ENCODE data around the gene ADGRE2.
"Not testable (repeated sequence)": the region's sequence is repeated elsewhere in the genome, so short reads cannot be mapped to it uniquely, and the experiment has no call there.

Gene ADGRE2

DNA sequence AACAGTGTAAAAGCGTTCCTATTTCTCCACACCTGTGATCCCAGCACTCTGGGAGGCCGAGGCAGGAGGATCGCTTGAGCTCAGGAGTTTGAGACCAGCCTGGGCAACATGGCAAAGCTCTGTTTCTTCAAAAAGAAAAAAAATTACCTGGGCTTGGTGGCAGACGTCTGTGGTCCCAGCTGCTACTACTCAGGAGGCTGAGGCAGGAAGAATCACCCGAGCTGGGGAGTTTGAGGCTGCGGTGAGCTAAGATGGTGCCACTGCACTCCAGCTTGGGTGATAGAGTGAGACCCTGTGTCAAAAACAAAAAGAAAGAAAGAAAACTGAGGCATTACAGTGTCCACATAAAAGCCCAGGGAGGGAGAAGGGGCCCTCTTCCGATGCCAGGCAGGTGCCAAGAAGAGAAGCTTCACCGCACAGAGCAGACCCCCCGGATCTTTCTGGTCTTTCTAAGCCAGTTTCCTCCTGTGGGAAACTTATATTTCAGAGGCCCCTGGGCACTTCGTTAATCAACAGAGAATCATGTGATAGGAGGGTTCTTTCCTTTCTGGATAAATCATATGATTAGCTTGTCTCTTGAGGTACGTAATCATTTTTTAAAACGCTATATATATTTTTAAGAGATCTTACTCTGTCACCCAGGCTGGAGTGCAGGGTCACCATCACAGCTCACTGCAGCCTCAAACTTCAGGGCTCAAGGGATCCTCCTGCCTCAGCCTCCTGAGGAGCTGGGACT, at the start of gene ADGRE2:
Gene ADGRE2 (minus strand): TSS at position 451 of the 736 bp plus-strand sequence. CDS start 1,804 bp downstream, outside the sequence.
- DNase-seq, result not testable (repeated sequence)

DNA sequence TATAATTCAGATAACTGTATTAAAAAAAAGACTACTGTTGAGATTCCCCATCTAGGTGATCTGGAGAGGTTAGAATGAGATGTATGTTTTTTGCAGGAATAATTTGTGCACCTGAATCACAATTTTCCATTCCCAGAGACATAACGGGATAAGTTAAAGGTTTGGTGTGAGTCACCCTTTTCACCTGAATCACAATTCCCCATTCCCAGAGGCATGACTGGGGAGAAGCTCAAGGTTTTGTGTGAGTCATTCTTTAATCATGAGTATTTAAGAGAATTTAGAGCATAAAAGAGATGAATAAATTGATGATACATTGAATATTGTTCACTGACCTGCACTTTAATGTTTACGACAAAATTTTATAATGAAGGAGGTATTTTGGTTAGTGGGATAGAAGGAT, 47.6 kb upstream of the ADGRE2 start:
- no peak for DNase-seq

DNA sequence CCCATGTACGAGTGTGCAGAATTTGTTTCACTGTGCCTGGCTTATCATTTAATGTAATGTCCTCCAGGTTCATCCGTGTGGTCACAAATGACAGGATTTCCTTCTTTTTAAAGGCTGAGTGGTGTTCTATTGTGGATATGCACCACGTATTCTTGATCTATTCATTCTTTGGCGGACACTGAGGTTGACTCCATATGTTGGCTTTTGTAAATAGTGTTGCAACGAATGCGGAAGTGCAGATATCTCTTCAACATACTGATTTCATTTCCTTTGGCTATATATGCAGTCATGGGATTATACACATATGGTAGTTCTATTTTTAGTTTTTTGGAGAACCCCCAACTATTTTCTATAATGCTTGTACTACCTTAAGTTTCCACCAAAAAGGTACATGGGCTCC, 43.6 kb upstream of the ADGRE2 start:
- DNase-seq, result no peak

DNA sequence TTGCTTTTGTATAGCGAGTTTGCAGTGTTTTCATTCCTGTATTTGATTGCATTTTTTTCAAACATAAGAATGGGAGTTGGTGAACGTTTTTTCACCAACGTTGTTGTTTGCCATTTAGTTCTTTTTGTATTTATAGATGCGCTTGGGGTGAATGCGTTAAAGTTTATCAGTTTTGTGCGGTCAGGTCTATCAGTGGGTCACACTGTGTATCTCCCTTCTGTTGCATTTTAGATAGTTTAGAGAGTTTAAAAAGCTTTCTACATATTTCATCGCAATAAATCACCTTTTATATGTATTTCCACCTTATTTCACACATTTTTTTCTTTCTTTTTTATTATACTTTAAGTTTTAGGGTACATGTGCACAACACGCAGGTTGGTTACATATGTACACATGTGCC, 40.2 kb upstream of the ADGRE2 start:
- no peak for DNase-seq

DNA sequence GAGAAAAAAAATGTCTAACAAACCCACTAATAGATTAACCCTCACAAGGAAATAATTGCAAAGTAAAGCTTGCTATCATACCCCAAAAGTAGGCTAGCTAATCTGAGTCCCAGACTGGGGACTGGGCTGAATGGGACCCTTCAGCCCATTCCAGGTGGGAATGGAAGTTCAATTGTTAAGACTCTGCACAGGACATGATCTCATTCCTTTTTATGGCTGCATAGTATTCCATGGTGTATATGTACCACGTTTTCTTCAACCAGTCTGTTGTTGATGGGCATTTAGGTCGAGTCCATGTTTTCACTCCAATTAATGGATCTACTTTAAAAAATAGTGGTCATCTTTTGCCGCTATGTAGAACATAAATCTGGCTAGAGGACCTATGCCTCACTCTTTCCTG, 38.7 kb upstream of the ADGRE2 start:
- no peak for DNase-seq

DNA sequence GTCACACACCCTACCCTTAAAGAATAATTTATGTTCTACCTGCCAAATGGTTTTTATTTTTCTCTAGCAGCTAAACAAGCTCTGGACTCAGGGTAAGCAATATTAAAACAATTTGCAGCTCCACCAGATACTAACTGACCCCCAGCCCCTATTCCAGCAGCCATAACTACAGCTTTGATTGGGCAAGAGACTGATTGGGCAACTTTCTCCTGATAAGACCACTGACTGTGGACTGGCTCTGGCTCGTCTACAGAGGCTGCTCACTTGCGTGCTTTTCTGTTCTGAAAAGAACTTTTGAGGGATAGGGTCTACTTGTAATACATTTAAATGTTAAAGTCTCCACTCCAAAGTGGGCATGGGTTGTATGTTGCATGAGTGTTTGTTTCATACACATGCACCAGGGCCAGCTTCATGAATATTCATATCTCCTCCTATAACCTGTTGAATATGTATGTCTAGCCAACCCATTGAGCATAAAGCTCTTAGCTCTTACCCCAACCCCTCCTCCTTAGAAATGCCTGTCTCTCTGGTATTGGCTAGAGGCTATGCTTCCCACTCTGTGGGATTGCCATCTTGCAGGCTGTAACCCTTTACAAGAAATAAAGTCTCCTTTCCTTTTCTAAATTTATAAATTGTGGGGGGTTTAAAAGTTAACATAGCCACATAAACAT, 36.8 kb upstream of the ADGRE2 start:
- DNase-seq, result no peak

DNA sequence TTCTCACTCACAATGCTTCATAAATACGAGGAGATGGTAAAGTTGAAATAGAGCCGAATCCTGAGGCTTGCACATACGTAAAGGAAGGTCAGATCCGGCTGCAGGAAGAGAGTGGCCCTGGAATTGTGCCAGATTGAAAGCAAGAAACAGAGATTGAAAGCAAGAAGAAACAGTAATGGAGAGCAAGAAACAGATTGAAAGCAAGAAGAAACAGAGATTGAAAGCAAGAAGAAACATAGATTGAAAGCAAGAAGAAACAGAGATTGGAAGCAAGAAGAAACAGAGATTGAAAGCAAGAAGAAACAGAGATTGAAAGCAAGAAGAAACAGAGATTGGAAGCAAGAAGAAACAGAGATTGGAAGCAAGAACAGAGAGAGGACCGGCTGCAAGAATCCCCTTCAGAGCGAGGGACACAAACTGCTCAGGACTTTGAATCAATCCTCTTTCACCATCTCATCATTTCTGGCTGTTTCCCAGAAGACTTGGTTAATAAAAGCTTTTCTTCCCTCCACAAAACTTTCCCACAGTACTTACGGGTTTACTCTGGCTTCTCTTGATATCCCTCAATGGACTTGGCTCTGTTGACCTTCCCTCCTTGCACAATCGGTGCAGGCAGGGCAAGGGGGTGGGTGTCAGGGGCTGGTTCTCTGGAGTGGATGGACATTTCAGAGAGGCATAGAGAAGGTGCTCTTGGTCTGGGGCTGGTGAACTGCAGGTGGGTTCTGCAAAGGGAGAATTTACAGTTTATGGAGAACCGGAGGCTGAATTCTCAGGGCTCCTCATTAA, 31.1 kb upstream of the ADGRE2 start:
- no peak for DNase-seq

DNA sequence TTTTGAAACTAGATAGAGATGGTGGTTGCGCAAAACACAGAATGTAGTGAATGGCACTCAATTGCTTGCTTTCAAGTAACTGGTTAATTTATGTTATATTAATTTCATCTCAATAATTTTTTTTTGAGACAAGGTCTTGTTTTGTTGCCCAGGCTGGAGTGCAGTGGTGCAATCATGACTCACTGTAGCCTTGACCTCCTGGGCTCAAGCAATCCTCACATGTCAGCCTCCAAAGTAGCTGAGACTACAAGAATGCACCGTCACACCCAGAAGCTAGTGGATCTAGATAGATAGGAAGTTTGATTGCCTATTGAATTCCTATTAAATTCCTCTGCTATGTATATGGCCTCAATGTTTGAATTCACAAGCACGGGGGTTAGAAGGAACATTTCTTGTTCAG, 26.4 kb upstream of the ADGRE2 start:
- DNase-seq, result no peak

DNA sequence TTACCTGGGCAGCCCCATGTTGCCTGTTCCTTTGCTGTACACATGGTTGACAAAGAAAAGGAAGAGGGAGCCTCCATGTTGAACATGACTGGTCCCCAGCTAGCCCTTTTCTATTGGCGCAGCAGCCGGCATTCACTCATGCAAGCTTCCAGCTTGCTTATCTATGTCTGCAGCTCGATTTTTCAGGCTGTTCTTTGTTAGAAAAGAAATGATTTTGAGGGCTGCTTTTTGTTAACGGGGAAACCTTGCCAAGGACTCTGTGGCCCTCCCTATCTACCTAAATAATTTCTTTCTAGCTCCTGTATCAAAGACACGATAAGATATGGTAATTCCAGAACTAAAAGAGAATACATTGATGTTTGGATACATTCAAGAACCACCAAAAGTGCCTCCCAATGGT, 20.4 kb upstream of the ADGRE2 start:
- no peak for DNase-seq

DNA sequence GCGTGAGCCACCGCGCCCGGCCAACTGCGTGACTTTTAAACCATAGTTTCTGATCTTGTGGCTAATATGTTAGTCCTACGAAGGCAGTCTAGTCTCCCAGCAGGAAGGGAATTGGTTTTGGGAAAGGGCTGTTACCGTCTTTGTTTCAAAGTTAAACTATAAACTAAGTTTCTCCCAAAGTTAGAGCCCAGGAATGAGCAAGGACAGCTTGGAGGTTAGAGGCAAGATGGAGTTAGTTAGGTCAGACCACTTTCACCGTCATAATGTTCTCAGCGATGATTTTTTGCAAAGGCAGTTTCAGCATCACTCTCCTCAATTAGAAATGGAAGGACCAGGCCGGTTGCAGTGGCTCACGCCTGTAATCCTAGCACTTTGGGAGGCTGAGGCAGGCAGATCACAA, 17.7 kb upstream of the ADGRE2 start:
- no peak for DNase-seq

DNA sequence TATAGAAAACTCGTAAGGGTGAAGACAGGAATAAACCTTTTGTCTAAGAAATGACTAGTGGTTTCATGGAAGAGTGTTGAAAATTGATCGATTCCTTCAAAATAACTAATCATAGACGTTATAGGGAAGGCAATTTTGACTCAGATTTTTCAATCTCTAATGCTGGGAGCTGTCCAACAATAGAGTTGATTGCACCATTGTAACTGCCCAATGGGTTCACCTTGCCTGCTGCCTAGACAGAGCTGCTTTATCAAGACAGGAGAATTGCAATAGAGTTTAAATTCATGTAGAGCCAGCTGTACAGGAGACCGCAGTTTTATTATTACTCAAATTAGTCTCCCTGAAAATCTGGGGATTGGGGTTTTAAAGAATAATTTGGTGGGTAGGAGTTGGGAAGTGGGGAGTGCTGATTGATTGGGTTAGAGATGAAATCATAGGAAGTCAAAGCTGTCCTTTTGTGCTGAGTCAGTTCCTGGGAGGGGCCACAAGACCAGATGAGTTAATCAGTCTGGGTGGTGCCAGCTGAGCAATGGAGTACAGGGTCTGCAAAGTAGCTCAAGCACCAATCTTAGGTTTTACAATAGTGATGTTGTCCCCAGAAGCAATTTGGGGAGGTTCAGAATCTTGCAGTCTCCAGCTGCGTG, 16.8 kb upstream of the ADGRE2 start:
- DNase-seq, result no peak

DNA sequence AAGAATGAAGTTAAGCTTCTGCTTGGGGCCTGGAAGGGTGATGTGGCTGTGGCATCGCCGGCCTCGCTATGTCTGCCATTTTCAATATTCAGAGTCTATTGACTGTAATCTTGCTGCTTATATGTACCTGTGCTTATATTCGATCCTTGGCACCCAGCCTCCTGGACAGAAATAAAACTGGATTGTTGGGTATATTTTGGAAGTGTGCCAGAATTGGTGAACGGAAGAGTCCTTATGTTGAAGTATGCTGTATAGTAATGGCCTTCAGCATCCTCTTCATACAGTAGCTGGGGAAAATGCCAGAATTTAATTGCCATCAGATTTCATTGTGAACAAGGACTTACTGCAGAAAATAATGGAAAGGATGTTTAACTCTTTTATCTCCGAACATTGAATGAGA, 13.9 kb upstream of the ADGRE2 start:
- DNase-seq, result not testable (repeated sequence)

DNA sequence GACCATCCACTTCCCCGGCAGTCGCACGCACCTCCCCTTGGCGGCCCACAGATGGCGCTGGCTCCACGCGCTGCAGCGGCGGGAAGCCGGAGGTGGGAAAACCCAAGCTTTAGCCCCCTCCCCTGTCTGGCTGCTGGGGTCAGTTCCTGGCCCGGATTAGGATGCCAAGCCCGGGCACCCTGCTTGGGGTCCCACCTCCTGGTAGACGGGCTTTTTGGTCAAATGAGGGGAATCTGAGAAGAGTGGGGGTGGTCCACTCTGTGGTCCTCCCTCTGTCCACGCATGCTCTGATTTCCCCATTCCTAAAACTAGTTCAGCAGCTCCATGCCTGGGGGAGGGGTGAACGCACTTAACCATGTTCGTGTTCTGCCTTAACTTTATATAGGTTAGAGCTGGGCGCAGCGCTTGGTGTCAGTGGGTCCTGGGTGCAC, 8.1 kb upstream of the ADGRE2 start:
- DNase-seq, result no peak

DNA sequence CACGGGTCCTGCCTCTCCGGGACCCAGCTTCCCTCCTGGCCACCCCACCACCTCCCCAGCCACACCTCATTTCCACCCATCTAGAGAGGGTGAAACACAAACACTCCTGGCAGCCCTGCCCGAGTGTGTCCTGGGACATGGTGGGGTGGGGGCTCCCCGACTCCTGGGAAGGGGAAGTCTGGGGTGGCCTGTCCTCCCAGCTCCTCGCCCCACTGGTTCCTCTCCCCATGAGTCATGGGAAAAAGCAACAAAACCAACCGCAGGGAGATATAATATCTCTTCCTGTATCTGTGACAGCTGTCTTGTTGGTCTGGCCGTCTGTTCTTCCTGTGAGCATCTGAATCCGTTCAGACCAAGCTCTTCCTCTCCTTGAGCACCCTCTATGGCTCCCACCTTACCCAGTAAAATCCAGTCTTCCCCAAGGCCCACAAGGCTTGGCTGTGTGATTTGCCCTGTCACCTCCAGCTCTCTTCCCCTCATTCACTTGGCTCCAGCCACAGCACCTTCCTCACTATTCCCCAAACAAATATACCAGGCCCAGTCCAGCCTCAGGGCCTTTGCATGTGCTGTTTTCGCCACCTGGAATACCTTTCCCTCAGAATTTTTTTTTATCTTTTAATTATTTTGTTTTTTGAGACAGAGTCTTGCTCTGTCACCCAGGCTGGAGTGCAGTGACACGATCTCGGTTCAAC, 6.9 kb upstream of the ADGRE2 start:
- not testable (repeated sequence) for DNase-seq

DNA sequence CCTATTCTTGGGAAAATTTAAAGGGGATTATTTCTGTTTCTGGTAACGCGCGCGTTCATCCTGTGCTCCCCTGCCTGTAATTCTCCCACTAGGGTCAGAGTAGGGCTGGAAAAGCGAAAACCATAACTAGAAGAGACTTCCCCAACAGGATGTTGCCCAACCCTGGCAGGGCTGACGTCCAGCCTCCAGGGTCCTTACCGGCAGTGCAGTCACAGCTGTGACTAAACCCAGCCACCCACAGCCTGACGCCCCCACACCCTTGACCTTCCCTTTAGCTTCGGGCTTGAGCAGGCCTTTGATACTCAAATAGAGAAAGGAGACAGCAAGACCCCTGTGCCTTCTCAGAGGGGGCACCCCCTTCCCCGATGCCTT, 6.4 kb upstream of the ADGRE2 start:
- not testable (repeated sequence) for DNase-seq

DNA sequence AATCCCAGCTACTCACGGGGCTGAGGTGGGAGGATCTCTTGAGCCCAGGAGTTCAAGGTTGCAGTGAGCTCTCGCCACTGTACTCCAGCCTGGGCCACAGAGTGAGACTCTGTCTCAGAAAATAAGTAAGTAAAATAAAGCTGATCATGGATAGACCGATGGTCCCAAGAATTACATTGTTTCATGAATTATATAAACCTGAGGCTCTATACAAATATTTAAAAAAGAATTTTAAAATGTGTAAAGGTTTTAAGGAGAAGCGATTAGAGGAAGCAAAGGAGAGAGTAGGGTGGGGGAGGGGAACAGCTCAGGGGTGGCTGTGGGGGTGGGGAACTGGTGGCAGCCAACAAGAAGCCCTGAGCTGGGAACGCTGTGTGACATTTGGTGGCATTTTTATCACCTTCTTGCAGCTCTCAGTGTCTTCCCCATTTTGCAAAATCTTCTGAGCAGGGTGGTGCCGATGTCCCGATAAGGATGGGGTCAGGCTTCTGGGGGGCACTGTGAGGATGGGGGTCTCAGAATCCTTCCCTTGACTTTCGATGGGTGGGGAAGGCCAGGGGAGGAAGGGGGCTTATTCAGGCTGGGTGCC, 5.1 kb upstream of the ADGRE2 start:
- DNase-seq, result not testable (repeated sequence)

DNA sequence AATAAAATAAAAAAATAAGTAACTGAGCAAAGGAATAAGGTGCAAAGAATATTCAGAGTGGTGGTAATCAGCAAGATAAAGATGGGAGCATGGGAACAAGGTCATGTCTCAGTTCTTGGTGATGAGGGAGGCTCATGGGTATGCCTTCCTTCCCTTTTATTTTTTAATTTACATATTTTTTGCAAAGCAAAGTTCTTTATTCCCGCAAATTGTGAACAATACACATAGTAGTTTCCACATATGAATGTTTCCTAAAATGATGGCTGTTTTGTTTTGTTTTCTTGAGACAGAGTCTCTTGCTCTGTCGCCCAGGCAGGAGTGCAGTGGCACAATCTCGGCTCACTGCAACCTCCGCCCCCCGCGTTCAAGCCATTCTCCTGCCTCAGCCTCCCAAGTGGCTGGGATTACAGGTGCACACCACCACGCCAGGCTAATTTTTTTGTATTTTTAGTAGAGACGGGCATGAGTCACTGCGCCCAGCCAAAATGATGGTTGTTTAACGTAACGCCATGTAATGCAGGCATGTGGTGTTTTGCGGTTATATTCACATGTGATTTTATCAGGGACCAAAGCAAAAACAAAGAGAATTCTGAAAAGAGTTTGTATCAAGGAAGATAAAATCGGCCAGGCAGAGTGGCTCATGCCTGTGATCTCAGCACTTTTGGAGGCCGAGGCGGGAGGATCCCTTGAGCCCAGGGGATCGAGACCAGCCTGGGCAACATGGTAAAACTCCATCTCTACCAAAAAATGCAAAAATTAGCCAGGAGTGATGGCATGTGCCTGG, 4.5 kb upstream of the ADGRE2 start:
- DNase-seq, result no peak

DNA sequence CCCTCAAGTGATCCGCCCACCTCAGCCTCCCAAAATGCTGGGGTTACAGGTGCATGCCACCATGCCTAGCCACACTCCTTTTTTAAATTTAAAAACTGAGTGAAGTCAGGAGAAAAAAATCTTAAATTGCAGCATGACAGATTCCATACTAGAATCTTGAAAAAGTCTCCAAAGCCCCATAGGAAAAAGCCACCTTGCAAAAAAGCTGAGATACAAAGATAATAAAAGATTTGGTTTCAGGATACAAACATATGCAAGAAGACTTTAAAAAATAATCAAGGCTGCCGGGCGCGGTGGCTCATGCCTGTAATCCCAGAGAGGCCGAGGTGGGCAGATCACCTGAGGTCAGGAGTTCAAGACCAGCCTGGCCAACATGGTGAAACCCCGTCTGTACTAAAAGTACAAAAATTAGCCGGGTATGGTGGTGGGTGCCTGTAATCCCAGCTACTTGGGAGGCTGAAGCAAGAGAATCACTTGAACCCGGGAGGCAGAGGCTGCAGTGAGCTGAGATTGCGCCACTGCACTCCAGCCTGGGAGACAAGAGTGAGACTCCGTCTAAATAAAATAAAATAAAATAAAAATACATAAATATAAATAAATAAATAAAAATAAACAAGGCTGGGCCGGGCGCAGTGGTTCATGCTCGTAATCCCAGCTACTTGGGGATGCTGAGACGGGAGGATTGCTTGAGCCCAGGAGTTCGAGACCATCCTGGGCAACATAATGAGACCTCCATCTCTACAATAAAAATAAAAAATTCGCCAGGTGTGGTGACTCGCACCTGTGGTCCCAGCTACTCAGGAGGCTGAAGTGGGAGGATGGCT, 3.6 kb upstream of the ADGRE2 start:
- DNase-seq, result not testable (repeated sequence)

DNA sequence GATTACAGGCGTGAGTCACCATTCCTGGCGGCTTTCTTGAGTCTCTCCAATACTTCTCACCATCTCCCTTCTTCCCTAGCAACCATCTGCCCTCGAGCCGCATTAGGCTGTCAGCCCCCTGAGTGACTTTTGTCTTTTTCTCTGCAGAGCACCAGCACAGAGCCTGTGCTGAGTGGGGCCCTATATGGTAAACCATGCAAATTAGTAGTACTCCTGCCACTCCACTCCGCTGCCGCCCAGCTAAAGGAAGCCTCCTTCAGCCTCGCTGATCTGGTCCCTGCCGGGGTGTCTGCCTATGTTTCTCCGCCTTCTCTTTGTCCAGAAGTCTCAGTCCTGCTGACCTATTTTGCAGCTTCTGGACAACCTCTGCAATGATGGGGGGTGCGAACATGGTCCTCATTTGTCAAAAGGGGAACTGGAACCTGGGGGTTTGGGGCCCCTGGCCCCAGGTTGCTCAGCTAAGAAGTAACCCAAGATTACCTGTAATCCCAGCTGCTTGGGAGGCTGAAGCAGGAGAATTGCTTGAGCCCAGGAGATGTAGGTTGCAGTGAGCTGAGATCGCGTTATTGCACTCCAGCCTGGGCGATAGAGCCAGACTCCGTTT, 2.4 kb upstream of the ADGRE2 start:
- not testable (repeated sequence) for DNase-seq

DNA sequence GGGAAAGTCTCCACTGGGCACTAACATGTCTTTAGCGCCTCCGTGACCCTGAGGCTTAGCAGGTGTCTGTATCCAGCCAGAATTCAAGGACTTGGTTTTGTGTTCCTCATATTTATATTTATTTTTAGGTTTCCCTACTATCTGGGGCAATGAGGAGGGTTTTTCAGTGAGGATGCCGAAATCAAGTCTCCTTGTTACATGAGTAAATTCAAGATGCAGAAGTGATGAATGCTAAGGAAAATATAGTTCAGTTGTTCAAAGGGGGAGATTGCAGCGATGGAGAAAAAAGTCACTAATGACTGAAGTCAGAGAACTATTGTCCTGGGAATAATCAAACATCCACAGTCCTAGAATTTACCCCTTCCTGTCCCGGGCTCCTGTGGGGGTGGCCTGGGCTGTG, 791 bp upstream of the ADGRE2 start:
- no peak for DNase-seq

Data from NCI-H524 treated with DMSO at 0.1 percent for 48 hours (cell line).